ENCODE results near the gene GGCT.

The GGCT gene

DNA sequence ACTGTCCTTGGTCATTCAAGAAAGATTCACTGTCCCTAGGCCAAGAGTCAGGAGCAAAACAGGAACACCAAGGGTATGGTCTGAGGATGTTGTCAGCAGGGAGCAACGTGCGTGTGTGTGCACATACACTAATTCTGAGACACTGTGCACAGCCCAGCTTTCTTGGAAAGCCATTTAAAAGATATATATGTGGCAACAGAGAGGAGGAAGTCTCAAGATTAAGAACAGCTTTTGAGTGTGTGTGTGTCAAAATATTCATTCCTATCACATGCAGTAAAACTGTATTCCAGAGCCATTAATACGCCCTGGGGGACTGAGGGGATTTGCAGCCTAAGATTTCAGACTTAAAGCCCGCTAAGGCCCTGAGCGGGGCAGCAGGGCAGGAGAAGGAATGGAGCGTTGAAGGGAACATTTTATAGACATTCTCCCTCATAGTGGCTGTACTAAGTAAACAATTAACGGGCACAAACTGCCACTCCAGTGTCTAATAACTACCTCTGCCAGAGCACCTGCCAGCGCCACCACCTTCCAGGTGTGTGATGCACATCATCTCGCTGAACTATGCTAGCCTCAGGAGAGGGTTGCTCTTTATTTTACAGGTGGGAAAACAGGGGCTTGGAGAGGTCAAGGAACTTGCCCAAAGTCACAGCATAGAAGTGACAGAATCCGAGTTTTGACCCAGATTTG lies 28.0 kb downstream of the GGCT start:
- DNase-seq = peak in 1 of 5 donors; percentile 9

GRCh38 chr7:30475580-30475979 lies 29.0 kb downstream of the GGCT start:
- DNase-seq = no peak

GRCh38 chr7:30474893-30475292 lies 29.7 kb downstream of the GGCT start:
- DNase-seq = no peak

GRCh38 chr7:30474485-30474884 lies 30.1 kb downstream of the GGCT start:
- no peak for DNase-seq

DNA sequence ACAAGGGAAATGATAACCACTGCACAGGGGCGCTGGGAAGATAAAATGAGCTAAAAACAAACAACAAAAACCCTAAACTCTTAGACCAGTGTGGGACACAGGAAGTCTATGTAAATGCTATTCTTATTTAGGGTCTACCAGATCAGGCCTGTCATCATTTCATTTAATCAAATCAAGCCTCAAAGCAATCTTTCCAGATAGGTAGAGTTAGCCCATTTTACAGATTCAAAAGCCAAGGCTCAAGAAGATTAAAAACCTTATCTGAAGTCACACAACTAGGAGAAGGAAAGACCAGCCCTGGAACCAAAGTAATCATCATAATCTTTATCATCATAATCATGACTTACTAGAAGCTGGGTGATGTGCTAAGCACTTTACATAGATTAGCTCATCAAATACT lies 30.7 kb downstream of the GGCT start:
- DNase-seq = no peak

GRCh38 chr7:30472784-30473775 lies 31.5 kb downstream of the GGCT start:
- no peak for DNase-seq

GRCh38 chr7:30472081-30472783 lies 32.4 kb downstream of the GGCT start:
- DNase-seq = no peak

GRCh38 chr7:30471205-30471604 lies 33.4 kb downstream of the GGCT start:
- no peak for DNase-seq

- DNase-seq = no peak
Observed at GRCh38 chr7:30470771-30471170, 33.9 kb downstream of the GGCT start.

GRCh38 chr7:30470163-30470770 lies 34.4 kb downstream of the GGCT start:
- DNase-seq = no peak

DNA sequence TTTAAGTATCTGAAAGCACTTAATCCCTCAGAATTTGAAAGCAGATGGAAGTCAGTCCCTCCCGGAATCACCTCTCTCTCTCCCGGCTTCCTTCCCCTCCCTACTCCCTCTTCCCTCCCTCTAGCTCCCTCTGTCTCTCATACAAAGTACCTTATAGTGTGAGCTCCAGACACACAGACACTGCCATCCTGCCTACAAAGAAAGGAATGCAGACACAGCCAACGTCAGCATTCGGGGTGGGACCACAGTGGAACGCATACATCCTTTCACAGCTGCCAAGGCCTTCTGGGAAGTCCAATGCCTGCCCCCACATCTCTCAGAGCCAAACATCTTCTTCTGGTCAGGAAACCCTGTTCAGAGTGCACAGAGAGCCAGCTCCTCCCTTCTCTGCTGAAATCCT lies 35.3 kb downstream of the GGCT start:
- no peak for DNase-seq

DNA sequence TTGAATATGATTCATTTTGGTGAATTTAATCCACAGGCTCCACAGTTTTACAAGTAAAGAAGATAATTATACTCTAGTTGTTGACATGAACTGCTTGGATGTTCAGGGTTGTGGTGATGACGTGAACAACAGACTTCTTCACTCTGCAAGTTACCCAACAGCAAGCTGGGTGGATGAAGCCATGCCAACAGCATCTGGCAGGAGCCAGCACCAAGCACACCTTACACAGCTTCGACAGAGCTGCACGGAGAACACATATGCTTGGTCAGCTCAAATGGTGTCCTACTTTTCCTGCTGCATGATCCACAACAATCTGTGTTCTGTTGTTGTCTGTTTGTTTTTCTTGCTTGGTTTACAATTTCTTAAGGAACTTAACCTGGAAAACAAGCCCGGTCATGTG lies 35.8 kb downstream of the GGCT start:
- DNase-seq = no peak

- DNase-seq = no peak
Observed at GRCh38 chr7:30468041-30468440, 36.6 kb downstream of the GGCT start.

- no peak for DNase-seq
Observed at GRCh38 chr7:30467271-30467670, 37.4 kb downstream of the GGCT start.

DNA sequence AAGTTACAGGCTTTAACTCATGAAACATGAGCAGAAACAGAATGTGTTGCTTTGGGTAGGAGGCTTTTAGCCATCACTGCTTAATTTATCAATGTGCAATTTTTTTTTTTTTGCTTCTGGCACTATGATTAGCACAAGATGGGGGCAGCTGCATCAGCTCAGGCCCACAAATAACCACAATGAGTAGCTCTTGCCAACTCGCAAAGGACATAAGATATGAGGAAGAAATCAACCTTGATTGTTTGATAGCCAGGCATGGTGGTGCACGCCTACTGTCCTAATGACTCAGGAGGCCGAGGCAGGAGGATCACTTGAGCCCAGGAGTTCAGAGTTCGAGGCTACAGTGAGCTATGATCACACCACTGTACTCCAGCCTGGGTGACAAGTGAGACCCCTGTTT lies 38.4 kb downstream of the GGCT start:
- no peak for DNase-seq

DNA sequence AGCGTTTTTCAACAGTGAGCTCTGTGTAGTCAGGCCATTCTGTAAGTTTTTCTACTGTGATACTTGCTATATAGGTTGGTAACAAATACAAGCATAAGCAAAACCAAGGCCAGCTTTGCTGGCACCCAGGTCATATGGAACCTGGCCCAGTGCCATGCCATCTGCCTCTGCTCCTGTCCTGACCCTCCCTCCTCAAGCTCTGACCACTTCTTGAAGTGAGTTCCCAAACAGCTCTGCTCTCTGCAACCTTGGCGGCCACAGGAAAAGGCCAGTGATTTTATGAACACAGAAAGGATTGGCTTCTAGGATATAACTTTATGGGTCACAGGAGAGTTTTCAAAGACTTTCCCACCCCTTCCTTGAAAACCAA lies 38.8 kb downstream of the GGCT start:
- DNase-seq = no peak

GRCh38 chr7:30465046-30465810 lies 39.4 kb downstream of the GGCT start:
- no peak for DNase-seq

DNA sequence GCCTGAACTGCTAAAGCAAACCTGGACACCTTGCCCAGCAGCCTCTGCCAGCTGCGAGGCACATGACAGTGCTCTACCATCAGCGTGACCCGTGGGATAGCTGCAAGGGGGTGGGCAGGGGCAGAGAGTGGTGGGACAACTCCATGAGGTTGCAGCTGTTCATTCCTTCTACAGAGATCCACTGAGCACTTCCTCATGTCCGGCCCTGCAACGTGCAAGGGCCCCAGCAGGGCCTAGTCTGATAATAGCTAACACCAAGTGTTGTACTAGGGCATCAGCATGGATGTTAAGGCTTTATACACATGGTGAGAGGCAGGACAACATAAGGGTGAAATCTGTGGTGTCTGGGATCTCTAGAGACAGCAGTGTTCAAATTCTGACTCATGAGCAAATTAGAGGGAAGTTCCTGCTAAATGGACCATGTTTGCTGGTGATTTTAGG lies 40.4 kb downstream of the GGCT start:
- DNase-seq = no peak

GRCh38 chr7:30463405-30464145 lies 41.1 kb downstream of the GGCT start:
- no peak for DNase-seq

GRCh38 chr7:30462179-30462578 lies 42.5 kb downstream of the GGCT start:
- DNase-seq = no peak

GRCh38 chr7:30460246-30460633 lies 44.4 kb downstream of the GGCT start:
- no peak for DNase-seq
